NCI-H2196 treated with DMSO at 0.1 percent for 48 hours (cell line): ENCODE measurements around the gene EBF3.

ENCODE experiments used
- DNase-seq: peaks from one replicate; lab custom pipeline; 2025; ENCODE audit not compliant: unreplicated experiment; lab: John Stamatoyannopoulos, UW

Gene EBF3

GRCh38 chr10:129857242-129857960 is 106.7 kb downstream of the EBF3 start:
- no peak for DNase-seq

- no peak for DNase-seq
Observed at GRCh38 chr10:129855836-129856563, 108.1 kb downstream of the EBF3 start.

GRCh38 chr10:129854796-129855705 is 109.0 kb downstream of the EBF3 start:
- DNase-seq = no peak

- DNase-seq = no peak
Observed at GRCh38 chr10:129854158-129854557, 109.9 kb downstream of the EBF3 start.

GRCh38 chr10:129853562-129853903 is 110.5 kb downstream of the EBF3 start:
- no peak for DNase-seq

GRCh38 chr10:129852829-129853561 is 111.1 kb downstream of the EBF3 start:
- no peak for DNase-seq

- no peak for DNase-seq
Observed at GRCh38 chr10:129851941-129852640, 112.0 kb downstream of the EBF3 start.

- no peak for DNase-seq
Observed at GRCh38 chr10:129850790-129851189, 113.3 kb downstream of the EBF3 start.

GRCh38 chr10:129850316-129850715 is 113.8 kb downstream of the EBF3 start:
- DNase-seq = no peak

- no peak for DNase-seq
Observed at GRCh38 chr10:129849853-129850252, 114.2 kb downstream of the EBF3 start.

- DNase-seq = no peak
Observed at GRCh38 chr10:129849452-129849750, 114.7 kb downstream of the EBF3 start.

GRCh38 chr10:129848696-129849451 is 115.2 kb downstream of the EBF3 start:
- DNase-seq = no peak

- DNase-seq = no peak
Observed at GRCh38 chr10:129847741-129848483, 116.2 kb downstream of the EBF3 start.

GRCh38 chr10:129846991-129847391 is 117.1 kb downstream of the EBF3 start:
- DNase-seq = no peak

GRCh38 chr10:129845111-129845753 is 118.8 kb downstream of the EBF3 start:
- no peak for DNase-seq

- no peak for DNase-seq
Observed at GRCh38 chr10:129844216-129844766, 119.8 kb downstream of the EBF3 start.

- DNase-seq = no peak
Observed at GRCh38 chr10:129843702-129844101, 120.4 kb downstream of the EBF3 start.

- no peak for DNase-seq
Observed at GRCh38 chr10:129843131-129843541, 120.9 kb downstream of the EBF3 start.
